ENCODE data around the gene NTN3.

GRCh38 chr16:2469399-2470233 lies 1.5 kb upstream of the NTN3 start:
- TF ChIP-seq CTCF (IDR thresholded peaks at IDR 0.05): no peak
- no peak for TF ChIP-seq REST (IDR thresholded peaks at IDR 0.05; ENCODE audit: low read depth, low read length)
